ENCODE results near the gene TMEM200A.

The TMEM200A gene

DNA sequence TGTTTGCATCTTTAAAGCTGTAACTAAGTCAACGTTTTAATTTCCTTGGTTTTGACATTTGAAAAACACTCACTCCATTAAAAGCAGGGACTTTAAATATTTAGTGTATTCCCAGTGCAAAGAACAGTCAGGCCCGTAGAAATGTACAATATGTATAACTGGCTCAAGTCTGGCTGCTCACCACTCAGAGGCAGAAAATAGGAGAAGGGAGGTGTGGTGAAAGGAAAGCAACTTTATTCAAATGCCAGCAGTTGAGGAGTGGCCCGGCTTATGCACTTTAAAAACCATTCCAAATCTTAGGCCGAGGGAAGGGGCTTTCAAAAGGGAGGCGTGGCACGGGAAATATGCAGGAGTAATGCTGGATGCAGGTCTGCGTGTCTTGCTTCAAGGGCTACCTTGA is 120.6 kb downstream of the TMEM200A start:
- no peak for TF ChIP-seq CTCF (IDR thresholded peaks at IDR 0.05; ENCODE audit: insufficient read depth, low read depth, low read length, missing control alignments)
- no peak for DNase-seq (ENCODE audit: low read depth)
- H3K4me3 ChIP-seq (ENCODE audit: low read depth, low read length): no peak overlapping the region

- no peak for DNase-seq (ENCODE audit: low read depth)
- TF ChIP-seq CTCF (IDR thresholded peaks at IDR 0.05; ENCODE audit: insufficient read depth, low read depth, low read length, missing control alignments): no peak
- no peak overlapping the region for H3K4me3 ChIP-seq (ENCODE audit: low read depth, low read length)
Measured at GRCh38 chr6:130489514-130489913, 123.7 kb downstream of the TMEM200A start.

Measured in GM12865 (cell line).